GM10847 (cell line): ENCODE results near the gene PLXNA4.

Experiments
- POLR2A ChIP-seq: IDR thresholded peaks from 2 replicates; pipeline ENCODE4 v1.6.1; 2011; ENCODE audit not compliant: insufficient read length; ENCODE audit errors: extremely low read depth

PLXNA4 gene

DNA sequence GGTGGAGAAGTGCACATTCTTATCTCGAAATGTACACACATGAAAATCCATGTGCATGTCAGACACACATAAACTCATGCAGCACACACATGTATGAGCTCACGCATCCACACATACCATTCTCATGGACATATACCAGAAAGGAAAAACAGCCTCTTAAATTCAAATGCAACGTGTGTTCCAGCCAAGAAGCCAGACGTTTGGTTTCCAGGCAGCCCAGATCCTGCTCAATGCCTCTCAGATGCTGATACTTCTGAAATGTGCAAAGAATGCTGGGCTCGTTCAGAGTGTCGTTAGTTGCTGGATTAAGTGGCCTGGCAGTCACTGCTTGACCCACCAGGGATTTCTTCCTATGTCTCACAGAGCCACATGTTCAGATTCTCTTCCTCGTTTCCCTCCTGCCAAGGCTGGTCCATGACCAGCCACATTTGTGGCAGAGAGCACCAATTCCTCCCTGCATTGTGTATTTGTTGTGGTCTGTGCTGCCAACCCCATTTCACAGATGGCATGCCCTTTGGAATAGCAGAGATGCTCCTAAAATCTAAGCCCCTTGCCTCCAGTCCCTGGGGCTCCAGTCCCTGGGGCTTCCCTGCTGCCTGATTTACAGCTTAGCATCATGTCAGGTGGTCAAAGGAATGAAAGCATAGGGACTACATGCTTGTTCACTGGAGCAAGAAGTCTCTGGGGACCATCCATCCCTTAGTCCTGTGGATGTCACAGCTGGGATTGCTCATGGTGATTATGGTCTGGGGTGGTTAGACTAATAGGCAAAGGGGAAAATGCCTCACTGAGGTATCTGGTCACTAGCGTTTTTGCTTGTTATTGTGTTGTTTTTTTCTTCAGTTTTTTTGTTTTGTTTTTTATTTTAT is 426.6 kb downstream of the PLXNA4 start:
- no peak for TF ChIP-seq POLR2A

DNA sequence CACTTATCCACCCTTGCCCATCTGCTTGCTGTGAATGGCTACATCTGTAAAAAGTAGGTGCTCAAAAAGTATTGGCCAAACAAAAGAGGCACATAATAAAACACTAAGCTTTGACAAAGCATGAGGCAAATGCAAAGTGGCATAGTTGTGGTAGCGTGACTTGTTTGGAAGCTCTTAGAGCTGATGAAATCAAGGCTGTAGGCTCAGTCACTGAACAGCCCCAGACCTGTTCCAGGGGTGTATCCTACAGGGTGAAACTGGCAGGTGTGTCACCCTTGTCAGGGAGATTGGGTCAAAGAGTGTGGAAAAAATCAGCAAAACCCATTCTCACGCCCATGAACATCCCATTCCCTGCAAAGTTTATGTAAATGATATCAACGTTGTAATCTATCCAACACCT is 427.4 kb downstream of the PLXNA4 start:
- no peak for TF ChIP-seq POLR2A

DNA sequence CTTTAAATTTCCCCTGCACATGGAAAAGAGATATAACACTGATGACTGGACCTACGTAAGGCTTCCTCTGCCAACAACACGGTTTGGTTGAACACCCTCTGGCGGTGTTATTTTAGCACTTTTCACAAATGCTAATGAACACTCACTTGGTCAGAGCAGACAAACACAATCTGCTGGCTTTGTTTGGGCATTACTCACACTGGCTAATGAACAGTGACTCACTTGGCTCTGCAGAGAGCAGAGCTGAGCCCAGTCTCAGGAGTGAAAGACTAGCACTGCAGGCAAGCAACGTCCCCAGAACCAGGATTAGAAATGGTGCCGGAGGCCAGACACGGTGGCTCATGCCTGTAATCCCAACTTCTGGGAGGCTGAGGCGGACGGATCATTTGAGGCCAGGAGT is 430.8 kb downstream of the PLXNA4 start:
- no peak for TF ChIP-seq POLR2A

DNA sequence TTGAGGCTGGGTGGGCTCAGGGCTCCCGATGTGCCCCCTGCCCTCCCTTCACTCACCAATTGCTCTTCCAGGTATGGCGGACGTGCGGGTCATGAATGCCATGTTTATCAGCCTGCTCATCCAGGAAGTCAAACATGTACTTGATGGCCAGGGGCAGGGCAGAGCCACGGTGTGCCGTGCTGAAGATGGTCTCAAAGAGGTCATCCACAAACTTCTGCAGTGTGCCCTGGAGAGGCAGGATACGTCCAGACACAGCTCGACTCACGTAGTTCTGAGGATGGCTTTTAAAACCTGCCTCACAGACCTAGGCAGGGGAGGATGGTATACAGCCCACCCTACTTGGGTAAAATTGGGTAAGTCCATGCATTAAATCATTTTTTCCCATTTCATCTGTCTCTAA is 431.2 kb downstream of the PLXNA4 start:
- TF ChIP-seq POLR2A, result no peak

DNA sequence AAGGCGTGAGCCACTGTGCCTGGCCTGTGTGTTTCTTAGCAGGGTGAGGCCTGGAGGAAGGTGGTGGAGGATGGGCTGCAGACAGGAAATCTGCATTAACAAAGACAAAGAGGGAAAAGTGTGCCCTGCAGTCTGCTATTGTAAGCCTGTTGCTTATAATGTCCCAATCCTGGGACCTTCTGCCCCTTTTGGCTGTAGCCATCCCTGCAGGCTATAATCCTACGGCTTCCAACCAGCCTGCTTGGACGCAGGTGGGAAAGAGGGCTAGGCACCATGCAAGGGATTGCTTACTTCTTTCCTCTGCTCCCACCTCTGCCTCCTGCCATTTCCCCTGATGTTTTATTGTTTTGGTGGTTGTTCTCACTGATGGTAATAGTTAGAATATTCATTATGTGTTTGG is 434.3 kb downstream of the PLXNA4 start:
- no peak for TF ChIP-seq POLR2A

DNA sequence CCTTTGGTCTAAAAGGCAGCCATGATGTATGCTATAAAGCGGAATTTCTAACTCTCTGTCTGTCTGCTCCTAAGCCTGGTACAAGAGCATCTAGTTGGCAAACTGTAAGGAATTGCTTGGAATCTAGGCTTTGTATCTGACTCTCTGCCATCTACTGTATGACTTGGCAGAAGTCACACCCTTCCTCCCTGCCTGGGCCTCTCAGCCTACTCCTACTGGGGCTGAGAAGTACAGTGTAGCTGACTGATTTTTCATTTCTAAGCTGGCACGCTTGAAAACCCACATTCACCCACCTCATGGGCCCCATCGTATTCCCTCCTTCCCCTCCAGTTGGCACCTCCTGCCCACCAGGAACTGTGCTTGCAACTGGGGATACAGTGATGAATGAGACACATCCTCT is 435.2 kb downstream of the PLXNA4 start:
- TF ChIP-seq POLR2A, result no peak

DNA sequence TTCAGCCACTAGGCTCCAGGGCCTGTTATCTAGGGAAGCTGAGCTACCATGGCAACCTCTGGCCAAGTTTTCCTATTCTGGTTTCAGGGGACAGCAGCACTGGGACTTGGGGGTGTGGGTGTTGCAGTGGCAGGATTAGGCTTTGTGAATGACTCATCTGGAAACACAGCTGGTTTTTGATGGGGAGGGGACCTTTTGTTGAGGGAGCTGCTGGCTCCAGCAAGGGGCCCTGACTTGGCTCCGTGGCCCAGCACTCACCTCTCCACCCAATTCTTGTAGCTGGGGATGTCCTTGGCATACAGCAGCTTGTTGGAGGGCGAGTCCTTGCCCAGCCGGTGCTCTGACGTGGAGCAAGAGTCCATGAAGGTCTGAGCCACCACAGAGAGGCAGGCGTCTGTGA is 435.9 kb downstream of the PLXNA4 start:
- no peak for TF ChIP-seq POLR2A

DNA sequence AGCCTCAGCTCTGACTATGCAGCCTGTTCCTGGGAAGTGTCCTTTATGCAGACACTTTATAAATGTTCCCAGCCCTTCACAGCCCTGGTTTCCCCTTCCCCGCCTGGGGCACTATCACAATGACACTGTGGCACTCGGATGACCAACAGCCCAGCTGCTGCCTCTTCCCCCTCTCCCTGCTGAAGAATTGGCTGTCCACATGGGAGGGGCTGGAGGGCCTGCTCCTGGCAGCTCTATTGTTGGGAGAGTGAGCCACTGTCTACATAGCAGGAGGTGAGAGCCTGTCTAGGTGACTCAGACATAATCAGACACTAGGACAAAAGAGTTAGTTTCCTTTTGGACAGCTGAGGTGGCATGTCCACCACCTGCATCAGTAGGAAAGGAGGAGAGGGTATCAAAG is 437.5 kb downstream of the PLXNA4 start:
- TF ChIP-seq POLR2A, result no peak

GRCh38 chr7:132137681-132138080 is 438.6 kb downstream of the PLXNA4 start:
- TF ChIP-seq POLR2A, result no peak

DNA sequence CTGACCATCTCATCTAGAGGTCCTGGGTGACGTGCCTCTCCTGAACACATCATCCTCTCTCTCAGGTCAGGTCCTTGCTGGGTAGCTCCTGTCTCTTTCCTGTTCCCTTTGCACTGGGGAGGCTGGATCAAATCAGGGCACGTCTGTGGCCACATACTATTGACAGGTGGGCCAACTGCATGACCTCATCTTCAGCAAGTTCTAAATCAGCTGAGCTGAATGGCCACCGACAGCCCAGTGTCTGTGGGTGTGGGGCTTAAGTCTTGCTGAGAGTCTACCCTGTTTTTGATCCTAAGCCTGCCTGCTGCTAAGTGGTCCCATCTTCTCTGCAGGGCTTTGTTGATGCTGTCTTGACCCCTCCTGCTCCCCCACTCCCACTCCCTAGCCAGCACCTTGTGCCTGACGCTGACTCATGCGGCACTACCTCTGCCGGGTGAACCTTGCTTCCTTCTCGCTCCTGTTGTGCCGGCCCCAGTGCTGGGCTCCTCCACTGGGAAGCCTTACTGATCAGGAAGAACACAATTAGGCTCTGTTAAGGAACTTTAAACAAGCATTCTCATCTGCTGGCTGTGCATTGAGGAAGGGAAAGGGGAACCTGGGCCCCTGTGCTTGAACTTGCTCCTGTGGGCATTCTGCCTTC is 440.4 kb downstream of the PLXNA4 start:
- TF ChIP-seq POLR2A, result no peak

DNA sequence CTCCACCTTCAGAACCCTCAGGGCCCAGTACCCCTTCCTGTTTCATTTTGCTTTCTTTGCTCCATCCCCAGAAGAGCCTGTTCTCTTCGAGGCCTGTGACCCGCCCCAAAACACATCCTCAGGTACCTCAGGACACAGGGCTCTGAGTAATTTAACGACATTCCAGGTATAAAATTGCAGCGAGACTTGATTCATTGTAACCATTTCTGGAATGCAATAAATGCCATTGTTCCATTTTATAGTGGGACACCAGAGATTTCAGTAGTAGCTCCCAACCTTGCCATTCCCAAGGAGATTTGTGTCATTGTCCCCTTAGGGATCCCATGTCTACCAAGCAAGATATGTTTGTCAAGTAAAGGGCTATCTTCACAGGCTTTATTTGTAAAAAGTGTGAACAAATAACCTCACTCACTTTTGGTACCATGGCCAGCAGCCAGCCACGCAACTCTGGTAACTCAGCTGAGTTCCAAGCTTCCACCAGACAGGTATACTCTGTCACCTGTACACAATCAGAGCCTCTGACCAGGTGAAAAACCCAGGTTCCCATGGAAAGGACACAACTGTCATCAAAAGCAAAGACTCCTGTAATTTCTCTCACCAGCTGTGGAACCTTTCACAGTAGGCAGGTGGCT is 441.3 kb downstream of the PLXNA4 start:
- TF ChIP-seq POLR2A, result no peak

DNA sequence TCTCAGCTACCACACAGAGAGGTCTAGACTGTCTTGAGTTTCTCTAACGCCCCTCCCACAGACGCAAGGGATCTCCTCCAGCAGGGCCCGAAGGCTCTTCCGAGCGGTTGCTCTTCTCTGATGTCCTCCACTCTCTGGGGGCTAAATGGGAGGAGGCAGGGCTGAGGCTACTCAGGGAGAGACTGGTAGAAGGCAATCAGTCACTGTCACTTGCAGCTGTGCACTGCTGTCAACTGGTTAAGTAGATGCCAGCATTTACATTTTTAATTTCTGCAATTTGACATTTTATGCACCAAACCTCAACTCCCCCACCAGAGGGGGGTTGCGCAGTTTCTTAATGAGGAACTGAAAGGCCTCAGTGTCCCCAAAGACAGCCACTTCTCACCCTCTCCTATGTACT is 442.8 kb downstream of the PLXNA4 start:
- no peak for TF ChIP-seq POLR2A

- TF ChIP-seq POLR2A, result no peak
Observed at GRCh38 chr7:132131196-132131595, 445.1 kb downstream of the PLXNA4 start.

DNA sequence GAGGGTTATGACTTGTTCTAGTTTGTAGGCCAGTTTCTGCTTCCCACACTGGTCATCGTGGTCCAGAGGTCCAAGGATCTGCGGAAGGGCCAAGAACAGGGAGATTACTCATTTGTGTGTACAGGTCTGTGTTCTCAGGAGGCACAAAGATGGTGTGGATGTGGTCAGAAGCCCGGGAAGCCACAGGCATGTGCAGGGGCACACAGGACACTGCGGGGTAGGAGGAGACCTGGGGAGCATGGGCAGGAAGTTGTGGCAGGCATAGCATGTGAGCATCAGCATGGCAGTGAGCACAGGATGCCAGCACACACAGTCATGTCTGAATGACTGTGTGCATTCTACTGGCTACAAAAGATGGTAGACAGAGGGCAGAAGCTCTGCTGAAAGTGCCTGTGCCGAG is 445.8 kb downstream of the PLXNA4 start:
- TF ChIP-seq POLR2A, result no peak

DNA sequence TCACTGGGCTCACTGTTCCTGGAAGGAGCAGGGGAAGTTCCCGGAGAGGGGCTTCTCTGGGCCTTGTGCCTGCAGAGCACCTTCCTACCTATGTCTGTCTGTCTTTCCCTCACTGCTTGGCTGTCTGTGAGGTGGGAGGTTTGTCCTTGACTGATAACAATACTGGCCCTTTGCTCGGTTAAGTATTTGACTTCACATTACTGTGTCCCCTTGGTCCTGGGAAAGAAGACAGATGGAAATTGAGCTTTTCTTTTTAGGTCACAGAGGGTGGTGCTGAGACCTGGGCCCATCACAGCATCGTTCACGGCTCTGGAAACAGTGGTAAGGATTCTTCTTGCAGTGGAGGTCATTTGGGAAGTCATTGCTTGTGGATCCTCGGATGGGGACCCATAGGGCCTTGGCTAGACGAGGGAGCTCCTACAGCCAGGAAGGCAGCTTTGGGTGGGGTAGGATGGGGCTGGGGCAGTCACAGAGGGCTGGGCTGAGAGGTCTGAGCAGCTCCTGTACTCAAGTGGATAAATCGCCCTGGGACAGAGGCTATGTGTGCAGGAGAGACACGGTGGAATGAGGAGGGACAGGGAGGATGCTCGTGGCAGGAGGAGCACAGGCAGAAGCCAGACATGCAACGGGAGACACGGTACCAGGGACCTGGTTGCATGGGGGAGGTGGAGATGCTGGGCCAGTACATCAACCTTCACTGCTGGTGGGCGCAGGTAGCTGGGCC is 450.2 kb downstream of the PLXNA4 start:
- no peak for TF ChIP-seq POLR2A

DNA sequence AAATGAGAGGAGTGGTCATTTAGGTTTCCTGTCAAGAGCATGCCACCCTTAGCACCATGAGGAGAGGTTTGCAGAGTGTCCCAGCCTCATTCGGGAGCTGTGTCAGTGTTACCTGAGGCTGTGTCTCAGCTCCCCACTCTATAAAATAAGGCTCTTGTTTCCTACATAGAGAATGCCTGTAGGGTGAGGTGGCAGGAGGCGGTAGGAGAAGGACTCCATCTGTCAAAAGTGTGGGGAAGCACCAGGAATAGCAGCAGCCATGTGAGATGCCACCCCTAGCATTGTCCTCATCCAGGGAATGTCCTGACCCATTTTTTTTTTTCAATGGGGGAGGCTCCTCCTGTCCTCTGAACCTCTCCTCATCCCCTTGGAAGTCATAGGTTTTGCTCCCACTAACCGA is 451.2 kb downstream of the PLXNA4 start:
- no peak for TF ChIP-seq POLR2A
